SJSA1 (cell line): ENCODE measurements around the gene YY1. TPM values are rescaled to one million over a fixed set of nuclear protein-coding genes. Genes with fewer than 3 reads are reported as not detected.
A peak's percentile ranks its signal among the peaks of the same experiment; 100 is the strongest.
"Not testable (repeated sequence)": the region's sequence is repeated elsewhere in the genome, so short reads cannot be mapped to it uniquely, and the experiment has no call there.

Experiments used
- DNase-seq, 2 experiments: peaks; one replicate each; pipeline ENCODE4 v3.0.0-alpha.2; 2015 to 2020; ENCODE audit warnings: low spot score in 2 of 2, low read depth in 1 of 2
- H3K27ac ChIP-seq: fragments of 250-450 bp; sonication (Bioruptor Pico); 2 replicates; pipeline ENCODE4 v1.5.1; 2020; ENCODE audit warnings: mild to moderate bottlenecking, moderate library complexity
- H3K27me3 ChIP-seq: fragments of 250-450 bp; sonication (Bioruptor Pico); replicated peaks from 2 replicates; pipeline ENCODE4 v1.5.1; 2020; ENCODE audit warnings: mild to moderate bottlenecking, moderate library complexity
- H3K36me3 ChIP-seq: fragments of 250-450 bp; sonication (Bioruptor Pico); 2 replicates; pipeline ENCODE4 v1.5.1; 2020; ENCODE audit warnings: mild to moderate bottlenecking
- H3K4me1 ChIP-seq: fragments of 250-450 bp; sonication (Bioruptor Pico); replicated peaks from 2 replicates; pipeline ENCODE4 v1.6.1; 2021; ENCODE audit warnings: mild to moderate bottlenecking
- H3K4me3 ChIP-seq: fragments of 250-450 bp; sonication (Bioruptor Pico); 2 replicates; pipeline ENCODE4 v1.5.1; 2020; ENCODE audit warnings: mild to moderate bottlenecking
- H3K9me3 ChIP-seq: fragments of 250-450 bp; sonication (Bioruptor Pico); replicated peaks from 2 replicates; pipeline ENCODE4 v1.5.1; 2020; ENCODE audit warnings: mild to moderate bottlenecking
- total RNA-seq: library from RNA; depleted of rRNA; stranded (reverse); fragments of >200 nt; shearing (Covaris generic); gene quantifications from 2 replicates; pipeline ENCODE4 v1.2.3, GENCODE V29; 2014

Gene YY1
- total RNA-seq, 1 experiment from 2014 or later = 49.0 TPM

DNA sequence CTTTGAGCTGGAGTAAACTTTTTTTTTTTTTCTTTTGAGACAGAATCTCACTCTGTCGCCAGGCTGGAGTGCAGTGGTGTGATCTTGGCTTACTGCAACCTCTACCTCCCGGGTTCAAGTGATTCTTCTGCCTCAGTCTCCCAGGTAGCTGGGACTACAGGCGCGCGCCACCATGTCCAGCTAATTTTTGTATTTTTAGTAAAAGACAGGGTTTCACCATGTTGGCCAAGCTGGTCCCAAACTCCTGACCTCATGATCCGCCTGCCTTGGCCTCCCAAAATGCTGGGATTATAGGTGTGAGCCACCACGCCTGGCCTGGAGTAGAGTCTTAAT, 34.1 kb upstream of the YY1 start:
- H3K4me3 ChIP-seq, H3K4me1 ChIP-seq, H3K27me3 ChIP-seq, H3K36me3 ChIP-seq, H3K9me3 ChIP-seq, H3K27ac ChIP-seq, DNase-seq: not testable (repeated sequence)

DNA sequence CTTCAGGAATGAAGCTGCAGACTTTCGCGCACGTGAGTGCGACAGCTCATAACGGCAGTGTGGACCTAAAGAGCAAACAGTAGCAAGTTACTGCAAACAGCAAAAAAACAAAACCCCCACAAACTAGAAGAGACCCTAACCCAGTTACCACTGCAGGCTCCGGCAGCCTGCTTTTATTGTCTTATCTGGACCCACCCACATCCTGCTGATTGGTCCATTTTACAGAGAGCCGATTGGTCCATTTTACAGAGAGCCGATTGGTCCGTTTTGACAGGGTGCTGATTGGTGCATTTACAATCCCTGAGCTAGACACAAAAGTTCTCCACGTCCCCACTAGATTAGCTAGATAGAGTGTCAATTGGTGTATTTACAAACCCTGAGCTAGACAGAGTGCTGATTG, 31.4 kb upstream of the YY1 start:
- H3K4me1 ChIP-seq, H3K36me3 ChIP-seq, H3K27me3 ChIP-seq, H3K4me3 ChIP-seq, H3K9me3 ChIP-seq, H3K27ac ChIP-seq, DNase-seq: not testable (repeated sequence)

DNA sequence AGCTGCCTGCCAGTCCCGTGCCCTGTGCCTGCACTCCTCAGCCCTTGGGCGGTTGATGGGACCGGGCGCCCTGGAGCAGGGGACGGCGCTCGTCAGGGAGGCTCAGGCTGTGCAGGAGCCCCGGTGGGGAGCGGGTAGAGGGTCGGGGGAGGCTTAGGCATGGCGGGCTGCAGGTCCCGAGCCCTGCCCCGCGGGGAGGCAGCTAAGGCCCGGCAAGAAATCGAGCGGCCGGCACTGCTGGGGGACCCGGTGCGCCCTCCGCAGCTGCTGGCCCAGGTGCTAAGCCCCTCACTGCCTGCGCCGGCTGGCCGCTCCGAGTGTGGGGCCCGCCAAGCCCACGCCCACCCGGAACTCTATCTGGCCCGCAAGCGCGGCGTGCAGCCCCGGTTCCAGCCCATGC, 30.8 kb upstream of the YY1 start:
- not testable (repeated sequence) for H3K9me3 ChIP-seq, H3K36me3 ChIP-seq, H3K4me3 ChIP-seq, H3K27me3 ChIP-seq, H3K4me1 ChIP-seq, H3K27ac ChIP-seq, DNase-seq

DNA sequence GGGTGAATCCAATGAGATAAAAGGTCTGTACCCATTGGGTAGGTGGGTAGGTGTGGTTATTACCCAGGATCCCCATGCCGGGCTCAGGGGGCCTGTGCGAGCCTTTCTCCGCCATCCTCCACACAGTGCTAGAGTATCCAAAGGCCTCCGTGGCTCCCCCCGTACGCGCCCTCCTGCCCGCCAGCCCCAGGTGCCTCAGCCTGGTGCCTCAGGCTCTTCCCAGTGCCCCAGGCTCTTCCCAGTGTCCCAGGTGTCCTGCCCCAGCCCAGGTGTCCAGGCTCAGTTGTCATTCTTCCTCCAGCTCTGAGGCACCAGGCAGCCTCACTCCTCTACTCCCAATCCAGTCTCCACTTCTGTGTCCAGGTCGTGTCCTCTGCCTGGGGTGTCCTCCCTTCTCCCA, 27.6 kb upstream of the YY1 start:
- H3K4me3 ChIP-seq = no peak overlapping the region
- no peak for DNase-seq
- no peaks in the 10 kb centered on the region for H3K9me3 ChIP-seq

DNA sequence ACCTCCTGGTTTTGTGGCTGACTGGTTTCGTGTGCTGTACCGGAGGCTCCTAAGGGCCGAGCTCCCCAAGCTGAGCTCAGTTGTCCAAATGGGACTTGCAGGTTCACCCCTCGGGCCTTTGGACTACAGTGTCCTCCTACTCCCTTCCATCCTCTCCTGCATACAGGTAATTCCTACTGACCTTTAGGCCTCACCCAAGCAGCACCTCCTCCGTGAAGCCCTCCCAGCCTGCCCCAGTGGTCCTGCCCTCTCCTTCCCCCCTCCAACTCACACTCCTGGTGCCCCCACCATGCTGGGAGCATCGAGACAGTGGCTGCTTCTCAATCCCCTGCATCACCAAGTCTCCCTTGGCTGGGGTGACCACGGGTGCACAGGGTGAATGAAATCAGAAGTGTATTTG, 27.1 kb upstream of the YY1 start:
- no peak for DNase-seq
- no peak overlapping the region for H3K27ac ChIP-seq
- H3K4me3 ChIP-seq = no peak overlapping the region
- peaks cover 6% of the 10 kb centered on the region for H3K4me1 ChIP-seq
- H3K27me3 ChIP-seq = no peaks in the 10 kb centered on the region
- H3K36me3 ChIP-seq = no peaks in the 10 kb centered on the region
- H3K9me3 ChIP-seq = no peaks in the 10 kb centered on the region

More for the DNA sequence above, 27.6 kb upstream of the YY1 start:
- H3K4me1 ChIP-seq = peaks cover 6% of the 10 kb centered on the region
- H3K36me3 ChIP-seq = no peaks in the 10 kb centered on the region
- H3K27ac ChIP-seq = no peak overlapping the region
- no peaks in the 10 kb centered on the region for H3K27me3 ChIP-seq

DNA sequence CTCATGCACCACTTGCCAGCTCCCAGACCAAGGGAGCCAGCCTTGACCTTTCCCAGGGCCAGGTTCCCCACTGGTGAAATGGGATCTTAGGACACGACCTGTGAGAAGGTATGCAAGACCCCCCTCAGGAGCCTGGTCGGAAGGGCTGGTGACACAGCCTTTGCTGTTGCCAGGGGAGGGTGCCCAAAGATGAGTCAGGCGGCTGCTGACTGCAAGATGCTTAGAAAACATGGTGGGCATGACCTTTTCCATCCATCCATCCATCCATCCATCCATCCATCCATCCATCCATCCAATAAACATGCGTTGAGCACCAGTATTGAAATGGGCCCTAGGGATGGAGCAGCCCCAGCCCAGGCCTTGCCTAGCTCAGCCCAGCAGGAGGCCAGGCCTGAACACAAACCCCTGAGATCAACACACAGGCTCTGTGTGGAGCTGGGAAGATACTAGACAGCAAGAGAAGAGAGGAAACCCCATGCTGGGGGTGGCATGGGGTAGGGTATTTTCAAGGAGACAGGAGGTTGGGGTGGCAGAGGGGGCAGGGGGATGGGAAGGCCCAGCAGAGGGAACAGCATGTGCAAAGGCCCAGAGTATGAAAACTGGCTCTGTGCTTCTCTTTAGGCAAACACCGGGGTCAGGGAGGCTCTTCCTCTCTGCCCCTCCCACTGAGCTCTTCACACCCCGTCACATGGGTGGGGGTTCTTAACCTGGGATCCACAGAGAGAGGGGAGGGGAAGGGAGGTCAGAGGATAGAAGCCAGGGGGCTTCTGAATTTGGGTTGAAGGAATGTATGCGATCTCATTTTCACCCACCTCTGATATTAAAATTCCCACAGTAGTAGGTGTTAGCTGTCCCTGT, 26.2 kb upstream of the YY1 start:
- DNase-seq = no peak
- H3K36me3 ChIP-seq = no peaks in the 10 kb centered on the region
- no peak overlapping the region for H3K4me3 ChIP-seq
- H3K27me3 ChIP-seq = no peaks in the 10 kb centered on the region
- peaks cover 6% of the 10 kb centered on the region for H3K4me1 ChIP-seq
- H3K27ac ChIP-seq = no peak overlapping the region
- no peaks in the 10 kb centered on the region for H3K9me3 ChIP-seq

DNA sequence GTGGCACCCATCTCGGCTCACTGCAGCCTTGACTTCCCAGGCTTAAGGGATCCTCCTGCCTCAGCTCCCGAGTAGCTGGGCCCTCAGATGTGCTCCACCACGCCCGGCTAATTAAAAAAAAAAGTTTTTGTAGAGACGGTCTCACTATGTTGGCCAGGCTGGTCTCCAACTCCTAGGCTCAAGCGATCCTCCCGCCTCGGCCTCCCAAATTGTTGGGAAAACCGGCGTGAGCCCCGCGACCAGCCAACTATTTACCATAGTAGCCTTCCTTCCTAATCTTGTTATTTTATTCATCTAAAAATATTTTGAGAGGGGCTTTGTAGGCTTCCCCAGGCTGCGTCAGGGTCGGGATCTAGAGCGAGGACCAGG, 25.4 kb upstream of the YY1 start:
- Histone ChIP-seq H3K36me3 (no peaks in the 10 kb centered on the region), H3K4me3 (peak overlapping the region; percentile 54), H3K27me3 (no peaks in the 10 kb centered on the region), H3K9me3 (no peaks in the 10 kb centered on the region), H3K4me1 (peaks cover 6% of the 10 kb centered on the region), H3K27ac (no peak overlapping the region)
- no peak for DNase-seq

DNA sequence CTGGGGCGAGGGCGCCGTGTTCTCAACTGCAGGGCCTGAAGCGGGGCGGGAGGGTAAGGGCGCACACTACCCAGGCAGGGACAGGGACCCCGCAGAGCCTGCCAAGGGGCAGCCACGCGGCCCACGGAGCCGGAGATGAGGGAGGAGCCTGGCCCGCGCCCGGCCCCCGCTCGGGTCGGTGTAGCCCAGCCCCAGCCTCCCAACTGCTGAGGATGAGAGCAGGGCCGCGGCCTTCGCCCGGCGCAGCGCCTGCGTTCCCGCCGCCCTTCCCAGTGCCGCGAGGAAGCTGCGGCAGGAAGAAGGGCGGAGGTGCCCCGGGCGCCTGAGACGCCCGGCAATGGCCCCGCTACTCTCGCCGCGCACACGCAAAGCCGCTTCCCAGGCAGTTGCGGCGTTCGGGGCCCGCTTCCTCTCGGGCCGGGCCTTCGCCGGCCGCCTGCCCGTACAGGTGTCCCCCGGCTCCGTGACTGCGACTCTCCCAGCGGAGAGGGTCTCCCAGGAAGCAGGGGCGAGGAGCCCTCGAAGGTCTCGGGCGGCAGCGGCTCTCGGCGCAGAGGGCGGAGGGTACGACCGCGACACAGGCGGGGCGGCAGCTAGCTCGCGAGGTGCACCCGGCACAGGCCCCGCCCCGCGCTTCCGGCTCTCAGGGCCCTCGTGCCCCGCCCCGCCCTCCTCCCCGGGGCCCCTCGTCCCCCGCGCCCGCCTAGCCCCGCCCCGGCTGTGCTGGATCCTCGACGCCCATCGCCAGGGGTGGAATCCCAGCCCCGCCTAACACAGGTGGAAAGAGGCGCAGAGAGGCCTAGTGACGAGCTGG, 24.8 kb upstream of the YY1 start:
- no peaks in the 10 kb centered on the region for H3K9me3 ChIP-seq
- H3K27me3 ChIP-seq = no peaks in the 10 kb centered on the region
- peaks cover 6% of the 10 kb centered on the region for H3K4me1 ChIP-seq
- peak overlapping the region; percentile 34; the same call in 1 of the 2 replicates for H3K27ac ChIP-seq
- H3K36me3 ChIP-seq = no peaks in the 10 kb centered on the region
- DNase-seq = peak; percentile 64 to 75
- H3K4me3 ChIP-seq = peak overlapping the region; percentile 54

DNA sequence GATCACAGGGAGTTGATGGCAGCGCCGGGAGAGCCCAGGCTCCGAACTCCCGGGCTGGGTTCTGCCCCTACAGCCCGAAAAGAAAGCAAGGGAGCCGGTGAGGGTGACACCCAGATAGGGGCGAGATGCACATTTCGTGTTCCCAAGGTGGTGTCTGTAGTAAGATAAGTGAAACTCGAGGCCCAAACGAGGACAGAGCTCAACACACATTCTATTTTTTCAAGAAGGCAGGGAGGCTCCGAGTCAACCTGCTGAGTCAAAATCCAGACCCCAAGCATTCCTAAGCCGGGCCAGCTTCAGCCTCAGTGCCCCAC, 24.2 kb upstream of the YY1 start:
- H3K4me1 ChIP-seq = peaks cover 6% of the 10 kb centered on the region
- no peaks in the 10 kb centered on the region for H3K27me3 ChIP-seq
- H3K9me3 ChIP-seq = no peaks in the 10 kb centered on the region
- no peak for DNase-seq
- no peaks in the 10 kb centered on the region for H3K36me3 ChIP-seq
- peak overlapping the region; percentile 54 for H3K4me3 ChIP-seq
- H3K27ac ChIP-seq = no peak overlapping the region

DNA sequence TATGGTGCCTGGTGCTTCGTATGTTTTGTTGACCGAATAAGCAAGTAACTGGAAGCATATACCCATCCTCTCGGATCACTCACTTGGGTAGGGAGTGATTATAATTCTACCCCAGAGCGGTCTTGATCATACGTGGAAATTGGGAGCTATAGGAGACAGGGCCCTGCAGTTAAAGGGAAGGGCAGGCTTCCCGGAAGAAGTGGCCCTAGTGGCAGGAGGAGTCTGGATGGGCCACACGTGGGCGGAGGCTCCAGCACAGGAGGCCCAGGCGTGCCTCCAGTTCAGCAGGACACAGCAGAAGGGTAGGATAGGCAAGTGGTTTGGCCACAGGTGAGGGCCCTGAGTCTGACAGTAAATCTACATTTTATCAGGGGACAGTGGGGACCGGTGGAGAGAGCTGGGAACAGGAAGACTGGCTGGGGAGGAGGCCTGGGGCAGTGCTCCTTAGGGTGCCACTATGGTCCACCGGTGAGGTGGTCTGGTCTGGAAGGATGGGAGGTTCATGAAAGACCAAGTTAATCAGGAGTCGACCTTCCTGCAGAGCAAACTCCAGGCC, 23.5 kb upstream of the YY1 start:
- DNase-seq = no peak
- no peaks in the 10 kb centered on the region for H3K27me3 ChIP-seq
- no peaks in the 10 kb centered on the region for H3K36me3 ChIP-seq
- H3K4me3 ChIP-seq = no peak overlapping the region
- H3K27ac ChIP-seq = no peak overlapping the region
- H3K4me1 ChIP-seq = peaks cover 6% of the 10 kb centered on the region
- H3K9me3 ChIP-seq = no peaks in the 10 kb centered on the region

DNA sequence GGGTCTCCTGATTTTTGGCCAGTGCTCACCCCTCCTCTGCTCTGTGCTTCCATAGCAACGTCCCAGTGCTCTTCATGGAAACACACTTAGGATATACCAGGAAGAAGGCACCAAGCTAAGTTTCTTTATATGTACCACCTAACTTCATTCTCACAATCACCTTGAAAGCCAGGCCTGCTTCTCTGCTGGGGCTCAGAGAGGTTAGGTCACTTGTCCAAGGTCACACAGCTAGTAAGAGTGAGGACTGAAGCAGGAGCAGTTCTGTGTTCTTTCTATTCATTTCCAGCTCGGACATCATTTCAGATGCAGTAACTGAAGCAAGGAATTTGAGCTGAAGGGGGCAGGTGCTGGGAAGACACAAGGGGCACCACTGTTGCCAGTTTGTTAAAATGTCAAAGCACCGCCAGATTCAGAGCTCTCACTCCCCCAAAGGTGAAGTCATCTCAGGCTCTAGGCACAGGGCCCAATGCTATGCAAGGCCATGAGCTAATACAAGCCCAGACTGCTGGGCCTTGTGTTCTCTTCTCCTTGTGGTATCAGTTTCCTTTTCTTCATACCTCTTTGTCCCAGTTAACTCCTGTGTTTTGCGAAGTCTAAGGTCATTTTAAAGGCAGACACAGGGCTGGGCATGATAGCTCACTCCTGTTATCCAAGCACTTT, 19.7 kb upstream of the YY1 start:
- Histone ChIP-seq H3K9me3 (no peaks in the 10 kb centered on the region), H3K4me1 (peaks cover 11% of the 10 kb centered on the region), H3K4me3 (no peak overlapping the region), H3K27me3 (no peaks in the 10 kb centered on the region), H3K27ac (no peak overlapping the region), H3K36me3 (no peaks in the 10 kb centered on the region)
- DNase-seq = no peak

DNA sequence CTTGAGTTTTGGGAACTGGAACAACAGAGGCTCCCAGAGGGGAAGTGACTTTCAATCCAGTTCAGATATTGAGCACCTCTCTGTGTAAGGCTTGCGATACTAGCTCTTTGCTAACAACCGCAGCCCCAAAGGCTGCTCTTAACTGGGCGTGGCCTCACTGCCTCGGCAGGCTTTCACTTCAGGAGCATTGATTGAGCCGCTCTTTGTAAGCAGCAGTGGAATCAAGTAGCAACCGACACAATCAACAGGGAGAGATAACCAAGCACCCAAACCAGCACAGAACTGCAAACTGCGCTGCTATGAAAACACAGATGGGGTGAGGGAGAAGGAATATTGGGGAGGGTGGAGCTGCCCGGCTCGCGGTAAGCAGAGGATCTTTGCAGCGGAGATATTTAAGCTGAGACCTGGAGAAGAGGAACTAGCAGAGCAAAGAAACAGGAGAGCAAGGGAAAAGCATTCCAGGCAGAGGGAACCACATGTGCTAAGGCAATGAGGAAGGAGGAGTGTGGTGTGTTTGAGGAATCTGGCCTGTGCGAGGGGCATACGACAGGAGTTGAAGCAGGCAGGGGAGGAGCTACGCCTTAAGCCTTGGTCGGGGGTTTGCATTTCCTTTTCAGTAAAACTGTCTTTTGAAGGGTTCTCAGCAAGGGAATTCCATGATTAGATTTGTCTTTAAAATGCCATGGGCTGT, 17.3 kb upstream of the YY1 start:
- Histone ChIP-seq H3K9me3 (no peaks in the 10 kb centered on the region), H3K4me3 (peak overlapping the region; percentile 32), H3K27ac (no peak overlapping the region), H3K36me3 (no peaks in the 10 kb centered on the region), H3K27me3 (no peaks in the 10 kb centered on the region), H3K4me1 (peaks cover 11% of the 10 kb centered on the region)
- peak in 1 of 2 experiments; percentile 19 for DNase-seq

DNA sequence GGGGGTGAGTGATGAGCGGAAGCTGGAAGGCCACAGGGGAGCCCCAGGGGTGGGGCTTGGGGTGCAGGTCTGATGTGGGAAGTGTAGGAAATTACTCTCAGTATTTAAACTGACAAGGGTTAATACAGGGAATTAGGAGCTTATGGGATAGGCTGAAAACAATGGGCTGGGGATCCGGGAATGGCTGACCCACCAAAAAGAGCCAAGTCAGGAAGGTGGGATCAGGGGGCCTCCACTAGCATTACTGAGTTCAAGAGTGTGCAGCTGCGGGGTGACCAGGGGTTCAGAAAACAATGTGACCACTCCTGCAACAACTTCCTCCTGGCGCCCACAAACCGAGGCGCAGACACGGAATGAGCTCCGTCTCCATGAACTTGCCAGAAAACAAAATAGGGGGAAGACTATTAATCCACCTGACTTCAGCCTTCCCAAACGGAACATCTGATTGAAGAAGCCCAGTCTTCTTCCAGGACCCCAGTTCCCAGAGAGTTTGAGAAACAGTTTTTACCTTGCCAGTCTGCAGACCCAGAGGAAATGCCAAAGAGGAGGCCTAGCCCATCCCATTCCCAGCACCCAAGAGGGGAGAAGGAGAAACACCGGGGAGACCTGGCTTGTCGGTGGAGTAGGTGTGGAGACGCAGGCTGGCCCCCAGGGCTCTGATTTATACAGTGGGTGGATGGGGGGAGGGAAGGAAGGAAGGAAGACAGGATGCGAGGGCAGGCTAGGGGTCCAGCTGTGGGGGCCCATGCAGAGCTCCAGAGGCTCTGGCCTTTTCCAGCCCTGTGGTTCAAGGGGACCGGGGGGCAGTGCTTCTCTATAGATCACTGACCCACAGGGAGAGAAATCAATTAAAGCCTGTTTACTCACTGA, 16.5 kb upstream of the YY1 start:
- no peak overlapping the region for H3K4me3 ChIP-seq
- H3K9me3 ChIP-seq = no peaks in the 10 kb centered on the region
- DNase-seq = no peak
- no peak overlapping the region for H3K27ac ChIP-seq
- H3K36me3 ChIP-seq = no peaks in the 10 kb centered on the region
- H3K4me1 ChIP-seq = peaks cover 11% of the 10 kb centered on the region
- H3K27me3 ChIP-seq = no peaks in the 10 kb centered on the region
